ENCODE results near the gene KMT2B. TPM values are rescaled to one million over a fixed set of nuclear protein-coding genes. Genes with fewer than 3 reads are reported as not detected.
A peak's percentile ranks its signal among the peaks of the same experiment; 100 is the strongest.

Gene KMT2B
- polyA plus RNA-seq, 2 of the 4 experiments (the other 2 are of a cell fraction), result 17.8 to 39.4 TPM

DNA sequence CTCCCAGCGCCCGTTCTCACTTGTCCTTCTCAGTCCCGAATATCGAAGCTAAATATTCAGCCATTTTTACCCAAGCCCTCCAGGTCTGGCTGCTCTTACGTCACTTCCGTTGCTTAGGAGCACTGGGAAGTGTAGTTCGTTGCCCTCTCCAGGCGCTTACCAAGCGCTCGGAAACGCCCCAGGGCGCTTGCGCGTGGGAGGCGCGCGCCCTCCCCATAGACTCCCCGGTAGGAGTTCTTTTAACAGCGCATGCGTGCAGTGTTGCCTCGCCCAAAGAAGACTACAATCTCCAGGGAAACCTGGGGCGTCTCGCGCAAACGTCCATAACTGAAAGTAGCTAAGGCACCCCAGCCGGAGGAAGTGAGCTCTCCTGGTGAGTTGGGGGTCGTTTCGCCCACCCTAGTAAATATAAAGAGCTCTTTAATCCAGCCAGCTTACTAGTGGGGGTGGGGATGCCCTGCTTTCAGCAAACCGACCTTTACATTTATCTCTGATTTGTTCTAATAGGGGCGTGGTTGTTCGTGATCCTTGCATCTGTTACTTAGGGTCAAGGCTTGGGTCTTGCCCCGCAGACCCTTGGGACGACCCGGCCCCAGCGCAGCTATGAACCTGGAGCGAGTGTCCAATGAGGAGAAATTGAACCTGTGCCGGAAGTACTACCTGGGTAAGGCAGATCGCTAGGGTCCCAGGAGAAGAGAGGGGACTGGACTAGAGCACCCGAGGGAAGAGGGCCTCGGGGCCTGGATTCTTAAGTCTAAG is 27.7 kb downstream of the KMT2B start, which contains the start of the genes PSENEN and U2AF1L4 (continued):
- TF ChIP-seq JUNB (IDR thresholded peaks at IDR 0.05) (no peak), EHMT2 (IDR thresholded peaks at IDR 0.05; ENCODE audit: low read depth) (no peak), TP53 (CRISPR knock-in tag; IDR thresholded peaks at IDR 0.05) (0 out of 2 replicates have a peak, but pooled peaks have one; percentile 28), JUN (IDR thresholded peaks at IDR 0.05) (peak; percentile 68 to 78; a peak in 3 of 5 replicates), ATOH8 (CRISPR knock-in tag; IDR thresholded peaks at IDR 0.05; ENCODE audit: low read depth) (no peak), SREBF2 (IDR thresholded peaks at IDR 0.05) (no peak), BHLHE40 (IDR thresholded peaks at IDR 0.05; ENCODE audit: low read depth, low read length) (no peak), KDM1A (IDR thresholded peaks at IDR 0.05; ENCODE audit: low read depth) (no peak), FOSB (CRISPR knock-in tag; IDR thresholded peaks at IDR 0.05) (no peak)
- TF ChIP-seq, protein P1, sequence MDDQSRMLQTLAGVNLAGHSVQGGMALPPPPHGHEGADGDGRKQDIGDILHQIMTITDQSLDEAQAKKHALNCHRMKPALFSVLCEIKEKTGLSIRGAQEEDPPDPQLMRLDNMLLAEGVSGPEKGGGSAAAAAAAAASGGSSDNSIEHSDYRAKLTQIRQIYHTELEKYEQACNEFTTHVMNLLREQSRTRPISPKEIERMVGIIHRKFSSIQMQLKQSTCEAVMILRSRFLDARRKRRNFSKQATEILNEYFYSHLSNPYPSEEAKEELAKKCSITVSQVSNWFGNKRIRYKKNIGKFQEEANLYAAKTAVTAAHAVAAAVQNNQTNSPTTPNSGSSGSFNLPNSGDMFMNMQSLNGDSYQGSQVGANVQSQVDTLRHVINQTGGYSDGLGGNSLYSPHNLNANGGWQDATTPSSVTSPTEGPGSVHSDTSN (IDR thresholded peaks at IDR 0.05), result no peak
- TF ChIP-seq, protein P2, sequence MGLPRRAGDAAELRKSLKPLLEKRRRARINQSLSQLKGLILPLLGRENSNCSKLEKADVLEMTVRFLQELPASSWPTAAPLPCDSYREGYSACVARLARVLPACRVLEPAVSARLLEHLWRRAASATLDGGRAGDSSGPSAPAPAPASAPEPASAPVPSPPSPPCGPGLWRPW (IDR thresholded peaks at IDR 0.05), result no peak

DNA sequence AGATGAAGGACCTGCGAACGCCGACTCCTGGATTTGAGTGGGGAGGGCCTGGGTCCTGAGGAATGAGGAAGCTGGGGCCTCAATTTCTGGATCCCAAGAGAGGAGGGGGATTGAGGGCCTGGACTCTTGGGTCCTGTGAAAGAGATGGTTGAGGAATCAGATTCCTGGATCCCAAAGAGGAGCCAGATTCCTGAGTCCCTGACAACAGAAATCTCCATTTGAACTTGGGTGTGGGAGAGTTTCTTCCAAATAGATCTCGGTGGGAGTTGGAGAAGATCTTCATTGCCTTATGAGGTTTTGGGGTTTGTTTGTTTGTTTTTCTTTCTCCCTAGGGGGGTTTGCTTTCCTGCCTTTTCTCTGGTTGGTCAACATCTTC is 28.3 kb downstream of the KMT2B start:
- 14% methylated on average over 4 of the region's 4 CpGs for WGBS (ENCODE audit: missing lambda C conversion rate)
- Histone ChIP-seq H3K9me3 (no peaks in the 10 kb centered on the region), H3K4me3 (peak overlapping the region; percentile 79), H3K27ac (peak overlapping the region; percentile 93 to 97), H3K4me2 (peak overlapping the region; percentile 83), H3K4me1 (peaks cover 34% of the 10 kb centered on the region)
- FAIRE-seq (no peak), ATAC-seq (no peak), DNase-seq (ENCODE audit: low read depth in 1 of 2, low spot score in 1 of 2) (no peak)
- ChIA-PET POLR2A (interaction anchor here (0.8 to 1.5 kb wide), 10 partner anchors 11 to 746 kb away, joined by 3 to 10 read pairs (median 4); partner anchors contain the start of genes COX6B1, GRAMD1A and PROSER3), CTCF (interaction anchor here (0.5 to 3.8 kb wide), 13 partner anchors 9 to 197 kb away, joined by 3 to 29 read pairs (median 5); no protein-coding TSS in a partner anchor)
- no peak for TF ChIP-seq USF2 (IDR thresholded peaks at IDR 0.05)
- no peak for TF ChIP-seq CEBPB (IDR thresholded peaks at IDR 0.05)
- TF ChIP-seq MAFK (IDR thresholded peaks at IDR 0.05; ENCODE audit: partially characterized antibody), result no peak
- no peak for TF ChIP-seq SREBF2 (IDR thresholded peaks at IDR 0.05)
- TF ChIP-seq EHF (CRISPR knock-in tag; IDR thresholded peaks at IDR 0.05), result no peak
- TF ChIP-seq MAZ (IDR thresholded peaks at IDR 0.05; ENCODE audit: borderline replicate concordance, low read depth, low read length), result no peak
- TF ChIP-seq KDM5A (IDR thresholded peaks at IDR 0.05), result no peak
- no peak for TF ChIP-seq ATOH8 (CRISPR knock-in tag; IDR thresholded peaks at IDR 0.05; ENCODE audit: low read depth)
- no peak for TF ChIP-seq CHD2 (IDR thresholded peaks at IDR 0.05; ENCODE audit: low read length, partially characterized antibody)
- no peak for TF ChIP-seq NFE2L2 (conservative IDR thresholded peaks at IDR 0.05; ENCODE audit: low read length)
- no peak for TF ChIP-seq BHLHE40 (IDR thresholded peaks at IDR 0.05; ENCODE audit: low read depth, low read length)
- no peak for TF ChIP-seq BCL3 (IDR thresholded peaks at IDR 0.05)
- no peak for TF ChIP-seq CHD4 (IDR thresholded peaks at IDR 0.05; ENCODE audit: borderline replicate concordance)
- no peak for TF ChIP-seq CBX8 (IDR thresholded peaks at IDR 0.05)
- TF ChIP-seq EHMT2 (IDR thresholded peaks at IDR 0.05; ENCODE audit: low read depth), result no peak
- no peak for TF ChIP-seq ZSCAN20 (CRISPR knock-in tag; IDR thresholded peaks at IDR 0.05)
- TF ChIP-seq, protein P1 (IDR thresholded peaks at IDR 0.05), result no peak
- TF ChIP-seq SMC3 (IDR thresholded peaks at IDR 0.05), result no peak

Measured in A549 (cell line).